ENCODE data around the gene IQSEC2.

GRCh38 chrX:53224860-53225797 lies 56.3 kb downstream of the IQSEC2 start, which contains the start of gene KDM5C:
- no peak for TF ChIP-seq CTCF (IDR thresholded peaks at IDR 0.05)
- TF ChIP-seq EP300 (IDR thresholded peaks at IDR 0.05) = no peak

All from stomach (tissue), 4 donors.